GM21786 (cell line): ENCODE measurements around the gene PACSIN2.

Experiments
- ATAC-seq: cut with Tn5 transposase; IDR thresholded peaks from one replicate; pipeline ENCODE4 v1.9.1; 2021; ENCODE audit not compliant: unreplicated experiment

The PACSIN2 gene

GRCh38 chr22:42885446-42885845 lies 129.5 kb downstream of the PACSIN2 start:
- no peak for ATAC-seq

GRCh38 chr22:42884616-42885375 lies 130.2 kb downstream of the PACSIN2 start:
- no peak for ATAC-seq

- no peak for ATAC-seq
Observed at GRCh38 chr22:42883970-42884369, 131.0 kb downstream of the PACSIN2 start.

- ATAC-seq = no peak
Observed at GRCh38 chr22:42883121-42883520, 131.8 kb downstream of the PACSIN2 start.

GRCh38 chr22:42881982-42882656 lies 132.8 kb downstream of the PACSIN2 start:
- ATAC-seq = no peak

GRCh38 chr22:42881298-42881697 lies 133.7 kb downstream of the PACSIN2 start:
- ATAC-seq = no peak

- no peak for ATAC-seq
Observed at GRCh38 chr22:42880815-42881214, 134.1 kb downstream of the PACSIN2 start.

GRCh38 chr22:42879371-42880021 lies 135.5 kb downstream of the PACSIN2 start:
- ATAC-seq = no peak

GRCh38 chr22:42878561-42879305 lies 136.2 kb downstream of the PACSIN2 start:
- ATAC-seq = no peak

GRCh38 chr22:42877597-42878340 lies 137.2 kb downstream of the PACSIN2 start:
- ATAC-seq = no peak

GRCh38 chr22:42877158-42877557 lies 137.8 kb downstream of the PACSIN2 start:
- ATAC-seq = no peak

GRCh38 chr22:42876041-42876440 lies 138.9 kb downstream of the PACSIN2 start:
- ATAC-seq = no peak

- ATAC-seq = no peak
Observed at GRCh38 chr22:42874010-42874409, 140.9 kb downstream of the PACSIN2 start.

- no peak for ATAC-seq
Observed at GRCh38 chr22:42873356-42873755, 141.6 kb downstream of the PACSIN2 start.

GRCh38 chr22:42872821-42873220 lies 142.1 kb downstream of the PACSIN2 start:
- no peak for ATAC-seq

- ATAC-seq = no peak
Observed at GRCh38 chr22:42871146-42872050, 143.6 kb downstream of the PACSIN2 start.

GRCh38 chr22:42869888-42870480 lies 145.0 kb downstream of the PACSIN2 start:
- no peak for ATAC-seq

- ATAC-seq = no peak
Observed at GRCh38 chr22:42869463-42869862, 145.5 kb downstream of the PACSIN2 start.

- no peak for ATAC-seq
Observed at GRCh38 chr22:42868751-42869251, 146.1 kb downstream of the PACSIN2 start.
